ENCODE results near the gene TBCD. TPM values are rescaled to one million over a fixed set of nuclear protein-coding genes. Genes with fewer than 3 reads are reported as not detected.

Gene TBCD
- total and polyA plus RNA-seq, 9 of the 15 experiments (the other 6 are each of a cell fraction or from before 2014, with no cell fraction given), result 8.9 to 98.5 (median 28.0) TPM

DNA sequence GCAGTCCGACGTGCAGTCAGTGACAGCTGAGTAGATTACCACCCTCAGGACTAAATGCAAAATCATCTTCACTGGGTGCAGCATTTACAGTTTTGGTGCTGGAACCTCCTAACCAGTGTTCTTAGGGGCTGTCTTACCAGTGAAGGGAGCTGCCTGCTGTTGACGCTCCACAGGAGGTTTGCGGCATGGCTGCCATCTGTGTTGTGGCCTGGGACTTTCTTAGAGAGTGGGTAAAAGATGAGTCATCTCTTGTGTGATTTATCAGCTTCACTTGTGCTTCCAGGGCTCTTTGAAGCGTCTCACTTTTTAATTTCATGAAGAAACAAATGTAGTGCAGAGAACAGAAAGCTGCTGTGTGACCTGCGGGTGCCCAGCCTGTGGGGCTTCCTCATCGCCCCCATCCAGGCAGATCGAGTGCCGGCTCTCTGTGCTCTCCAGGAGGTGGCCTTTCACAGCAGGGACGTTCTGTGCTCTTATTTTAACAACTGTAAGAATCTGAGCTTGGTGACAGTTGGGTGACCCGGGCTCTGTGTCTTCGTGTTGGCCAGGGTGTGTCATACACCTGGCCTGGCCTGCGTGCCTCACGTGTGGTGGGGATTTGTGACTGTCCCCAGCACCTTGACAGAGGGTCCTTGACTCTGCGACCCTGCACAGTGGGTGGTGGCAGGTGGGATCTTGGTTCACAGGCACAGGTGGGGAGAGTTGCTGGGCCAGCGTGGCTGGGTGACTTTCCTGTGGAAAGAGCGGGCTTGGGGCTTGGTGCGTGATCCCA is 112.3 kb downstream of the TBCD start (continued):
- TF ChIP-seq FOXA3 (CRISPR knock-in tag; conservative IDR thresholded peaks at IDR 0.05 in 1 of 2, IDR thresholded peaks at IDR 0.05 in 1 of 2) (no peak), RUNX1 (IDR thresholded peaks at IDR 0.05; ENCODE audit: low read depth) (no peak), CEBPG (CRISPR knock-in tag; IDR thresholded peaks at IDR 0.05) (no peak), CEBPG (tag; conservative IDR thresholded peaks at IDR 0.05 in 1 of 2, IDR thresholded peaks at IDR 0.05 in 1 of 2) (no peak), SIRT6 (IDR thresholded peaks at IDR 0.05; ENCODE audit: low read depth, low read length) (no peak), TSC22D4 (tag; IDR thresholded peaks at IDR 0.05) (no peak), KAT2B (IDR thresholded peaks at IDR 0.05; ENCODE audit: low read depth, low read length) (no peak), TCF3 (CRISPR knock-in tag; IDR thresholded peaks at IDR 0.05) (0 out of 2 replicates have a peak, but pooled peaks have one; percentile 14), SIN3B (IDR thresholded peaks at IDR 0.05; ENCODE audit: low read depth) (no peak), HDAC8 (tag; IDR thresholded peaks at IDR 0.05) (no peak), SNRNP70 (optimal IDR thresholded peaks at IDR 0.05; ENCODE audit: low read depth, low read length) (no peak), CBX3 (IDR thresholded peaks at IDR 0.05; ENCODE audit: borderline replicate concordance in 1 of 2, low read length in 2 of 2) (0 out of 3 replicates have a peak, but pooled peaks of 1 of the 2 experiments have one; percentile 41), DPF2 (IDR thresholded peaks at IDR 0.05) (peak; percentile 74), HNRNPLL (IDR thresholded peaks at IDR 0.05; ENCODE audit: low read depth, low read length, poor library complexity, severe bottlenecking) (no peak), POLR2G (IDR thresholded peaks at IDR 0.05; ENCODE audit: low read depth, low read length) (no peak), C11orf30 (IDR thresholded peaks at IDR 0.05; ENCODE audit: low read depth) (peak; percentile 71)
- TF ChIP-seq, protein P1, sequence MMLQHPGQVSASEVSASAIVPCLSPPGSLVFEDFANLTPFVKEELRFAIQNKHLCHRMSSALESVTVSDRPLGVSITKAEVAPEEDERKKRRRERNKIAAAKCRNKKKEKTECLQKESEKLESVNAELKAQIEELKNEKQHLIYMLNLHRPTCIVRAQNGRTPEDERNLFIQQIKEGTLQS (IDR thresholded peaks at IDR 0.05), result peak; percentile 97
- TF ChIP-seq, protein P1 (CRISPR knock-in tag; conservative IDR thresholded peaks at IDR 0.05), result peak; percentile 35; the same call in 1 of the 2 replicates
- TF ChIP-seq, protein P2, sequence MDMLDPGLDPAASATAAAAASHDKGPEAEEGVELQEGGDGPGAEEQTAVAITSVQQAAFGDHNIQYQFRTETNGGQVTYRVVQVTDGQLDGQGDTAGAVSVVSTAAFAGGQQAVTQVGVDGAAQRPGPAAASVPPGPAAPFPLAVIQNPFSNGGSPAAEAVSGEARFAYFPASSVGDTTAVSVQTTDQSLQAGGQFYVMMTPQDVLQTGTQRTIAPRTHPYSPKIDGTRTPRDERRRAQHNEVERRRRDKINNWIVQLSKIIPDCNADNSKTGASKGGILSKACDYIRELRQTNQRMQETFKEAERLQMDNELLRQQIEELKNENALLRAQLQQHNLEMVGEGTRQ (CRISPR knock-in tag; IDR thresholded peaks at IDR 0.05), result no peak
- TF ChIP-seq, protein P3, sequence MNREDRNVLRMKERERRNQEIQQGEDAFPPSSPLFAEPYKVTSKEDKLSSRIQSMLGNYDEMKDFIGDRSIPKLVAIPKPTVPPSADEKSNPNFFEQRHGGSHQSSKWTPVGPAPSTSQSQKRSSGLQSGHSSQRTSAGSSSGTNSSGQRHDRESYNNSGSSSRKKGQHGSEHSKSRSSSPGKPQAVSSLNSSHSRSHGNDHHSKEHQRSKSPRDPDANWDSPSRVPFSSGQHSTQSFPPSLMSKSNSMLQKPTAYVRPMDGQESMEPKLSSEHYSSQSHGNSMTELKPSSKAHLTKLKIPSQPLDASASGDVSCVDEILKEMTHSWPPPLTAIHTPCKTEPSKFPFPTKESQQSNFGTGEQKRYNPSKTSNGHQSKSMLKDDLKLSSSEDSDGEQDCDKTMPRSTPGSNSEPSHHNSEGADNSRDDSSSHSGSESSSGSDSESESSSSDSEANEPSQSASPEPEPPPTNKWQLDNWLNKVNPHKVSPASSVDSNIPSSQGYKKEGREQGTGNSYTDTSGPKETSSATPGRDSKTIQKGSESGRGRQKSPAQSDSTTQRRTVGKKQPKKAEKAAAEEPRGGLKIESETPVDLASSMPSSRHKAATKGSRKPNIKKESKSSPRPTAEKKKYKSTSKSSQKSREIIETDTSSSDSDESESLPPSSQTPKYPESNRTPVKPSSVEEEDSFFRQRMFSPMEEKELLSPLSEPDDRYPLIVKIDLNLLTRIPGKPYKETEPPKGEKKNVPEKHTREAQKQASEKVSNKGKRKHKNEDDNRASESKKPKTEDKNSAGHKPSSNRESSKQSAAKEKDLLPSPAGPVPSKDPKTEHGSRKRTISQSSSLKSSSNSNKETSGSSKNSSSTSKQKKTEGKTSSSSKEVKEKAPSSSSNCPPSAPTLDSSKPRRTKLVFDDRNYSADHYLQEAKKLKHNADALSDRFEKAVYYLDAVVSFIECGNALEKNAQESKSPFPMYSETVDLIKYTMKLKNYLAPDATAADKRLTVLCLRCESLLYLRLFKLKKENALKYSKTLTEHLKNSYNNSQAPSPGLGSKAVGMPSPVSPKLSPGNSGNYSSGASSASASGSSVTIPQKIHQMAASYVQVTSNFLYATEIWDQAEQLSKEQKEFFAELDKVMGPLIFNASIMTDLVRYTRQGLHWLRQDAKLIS (CRISPR knock-in tag; IDR thresholded peaks at IDR 0.05), result no peak
- TF ChIP-seq, protein P4, sequence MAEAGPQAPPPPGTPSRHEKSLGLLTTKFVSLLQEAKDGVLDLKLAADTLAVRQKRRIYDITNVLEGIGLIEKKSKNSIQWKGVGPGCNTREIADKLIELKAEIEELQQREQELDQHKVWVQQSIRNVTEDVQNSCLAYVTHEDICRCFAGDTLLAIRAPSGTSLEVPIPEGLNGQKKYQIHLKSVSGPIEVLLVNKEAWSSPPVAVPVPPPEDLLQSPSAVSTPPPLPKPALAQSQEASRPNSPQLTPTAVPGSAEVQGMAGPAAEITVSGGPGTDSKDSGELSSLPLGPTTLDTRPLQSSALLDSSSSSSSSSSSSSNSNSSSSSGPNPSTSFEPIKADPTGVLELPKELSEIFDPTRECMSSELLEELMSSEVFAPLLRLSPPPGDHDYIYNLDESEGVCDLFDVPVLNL (CRISPR knock-in tag; IDR thresholded peaks at IDR 0.05; ENCODE audit: low read depth), result no peak
